Prostate gland (tissue), 2 donors: Measurements from ENCODE around the gene TMEM45A.

Experiments
- POLR2A ChIP-seq: fragments of 450-650 bp; IDR thresholded peaks from one replicate; pipeline ENCODE4 v1.6.1; 2016; ENCODE audit warnings: antibody characterized with exemption, mild to moderate bottlenecking
- POLR2AphosphoS5 ChIP-seq: sonication (generic); formaldehyde crosslinking; IDR thresholded peaks from one replicate; pipeline ENCODE4 v1.6.1; 2017; ENCODE audit warnings: antibody characterized with exemption
- TF ChIP-seq, protein P1 (sequence below), 4 experiments: fragments of 200-600 bp in 2 of 4; fragments of 450-650 bp in 2 of 4; sonication (generic) in 2 of 4; IDR thresholded peaks; 1 replicate in 3 of 4; 2 replicates in 1 of 4; pipeline ENCODE4 v1.5.1; 2016 to 2019; ENCODE audit warnings: antibody characterized with exemption in 4 of 4, mild to moderate bottlenecking in 2 of 4, moderate library complexity in 2 of 4

DNA sequence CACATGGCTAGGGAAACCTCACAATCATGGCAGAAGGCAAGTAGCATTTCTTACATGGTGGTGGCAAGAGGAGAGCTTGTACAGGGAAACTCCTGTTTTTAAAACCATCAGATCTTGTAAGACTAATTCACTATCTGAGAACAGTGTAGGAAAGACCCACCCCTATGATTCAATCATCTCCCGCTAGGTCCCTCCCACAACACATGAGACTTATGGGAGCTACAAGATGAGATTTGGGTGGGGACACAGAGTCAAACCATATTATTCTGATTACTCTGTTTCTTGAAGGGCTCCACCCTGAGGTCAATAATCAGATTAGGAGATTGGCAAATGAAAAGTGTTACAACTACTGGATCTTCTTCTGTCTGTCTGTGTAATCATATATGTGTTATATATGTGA lies 21.5 kb upstream of the TMEM45A start:
- TF ChIP-seq, protein P1, sequence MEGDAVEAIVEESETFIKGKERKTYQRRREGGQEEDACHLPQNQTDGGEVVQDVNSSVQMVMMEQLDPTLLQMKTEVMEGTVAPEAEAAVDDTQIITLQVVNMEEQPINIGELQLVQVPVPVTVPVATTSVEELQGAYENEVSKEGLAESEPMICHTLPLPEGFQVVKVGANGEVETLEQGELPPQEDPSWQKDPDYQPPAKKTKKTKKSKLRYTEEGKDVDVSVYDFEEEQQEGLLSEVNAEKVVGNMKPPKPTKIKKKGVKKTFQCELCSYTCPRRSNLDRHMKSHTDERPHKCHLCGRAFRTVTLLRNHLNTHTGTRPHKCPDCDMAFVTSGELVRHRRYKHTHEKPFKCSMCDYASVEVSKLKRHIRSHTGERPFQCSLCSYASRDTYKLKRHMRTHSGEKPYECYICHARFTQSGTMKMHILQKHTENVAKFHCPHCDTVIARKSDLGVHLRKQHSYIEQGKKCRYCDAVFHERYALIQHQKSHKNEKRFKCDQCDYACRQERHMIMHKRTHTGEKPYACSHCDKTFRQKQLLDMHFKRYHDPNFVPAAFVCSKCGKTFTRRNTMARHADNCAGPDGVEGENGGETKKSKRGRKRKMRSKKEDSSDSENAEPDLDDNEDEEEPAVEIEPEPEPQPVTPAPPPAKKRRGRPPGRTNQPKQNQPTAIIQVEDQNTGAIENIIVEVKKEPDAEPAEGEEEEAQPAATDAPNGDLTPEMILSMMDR (IDR thresholded peaks at IDR 0.05) = no peak
- TF ChIP-seq POLR2A = no peak
- TF ChIP-seq POLR2AphosphoS5 = no peak
